GM18498 (cell line): ENCODE results near the gene ZP2.
"Not testable (repeated sequence)": the region's sequence is repeated elsewhere in the genome, so short reads cannot be mapped to it uniquely, and the experiment has no call there.

ENCODE experiments used
- ATAC-seq: cut with Tn5 transposase; IDR thresholded peaks from one replicate; pipeline ENCODE4 v1.9.1; 2021; ENCODE audit warnings: mild to moderate bottlenecking, moderate library complexity; ENCODE audit not compliant: unreplicated experiment

ZP2 gene

GRCh38 chr16:21211486-21211885 is at the start of gene ZP2:
Gene ZP2 (minus strand): TSS chr16:21211574. CDS start chr16:21211547, 27 bp downstream.
- ATAC-seq: no peak

- no peak for ATAC-seq
Observed at GRCh38 chr16:21257284-21257683, 45.9 kb upstream of the ZP2 start.

- ATAC-seq: no peak
Observed at GRCh38 chr16:21256636-21257035, 45.3 kb upstream of the ZP2 start.

- no peak for ATAC-seq
Observed at GRCh38 chr16:21253470-21253869, 42.1 kb upstream of the ZP2 start.

GRCh38 chr16:21250072-21250923 is 38.9 kb upstream of the ZP2 start:
- ATAC-seq: no peak

GRCh38 chr16:21248179-21248578 is 36.8 kb upstream of the ZP2 start:
- ATAC-seq: not testable (repeated sequence)

GRCh38 chr16:21244518-21245215 is 33.3 kb upstream of the ZP2 start:
- no peak for ATAC-seq

GRCh38 chr16:21242756-21243155 is 31.4 kb upstream of the ZP2 start:
- ATAC-seq: no peak

- ATAC-seq: no peak
Observed at GRCh38 chr16:21239646-21240045, 28.3 kb upstream of the ZP2 start.

GRCh38 chr16:21236831-21237230 is 25.5 kb upstream of the ZP2 start:
- no peak for ATAC-seq

- no peak for ATAC-seq
Observed at GRCh38 chr16:21235199-21235585, 23.8 kb upstream of the ZP2 start.

- no peak for ATAC-seq
Observed at GRCh38 chr16:21233521-21234150, 22.3 kb upstream of the ZP2 start, which contains the start of gene ANKS4B. Gene ANKS4B (plus strand): TSS chr16:21233699. CDS start chr16:21233738, 39 bp downstream.

- no peak for ATAC-seq
Observed at GRCh38 chr16:21233045-21233520, 21.7 kb upstream of the ZP2 start.

GRCh38 chr16:21228361-21228872 is 17.0 kb upstream of the ZP2 start:
- ATAC-seq: no peak

GRCh38 chr16:21227866-21228265 is 16.5 kb upstream of the ZP2 start:
- no peak for ATAC-seq

- no peak for ATAC-seq
Observed at GRCh38 chr16:21226749-21227148, 15.4 kb upstream of the ZP2 start.

- ATAC-seq: no peak
Observed at GRCh38 chr16:21224800-21225199, 13.4 kb upstream of the ZP2 start.

- ATAC-seq: no peak
Observed at GRCh38 chr16:21223787-21224186, 12.4 kb upstream of the ZP2 start.

GRCh38 chr16:21222495-21223337 is 11.3 kb upstream of the ZP2 start:
- ATAC-seq: no peak

GRCh38 chr16:21219551-21219950 is 8.2 kb upstream of the ZP2 start:
- no peak for ATAC-seq
